Fibroblast of skin of back (primary cell): ENCODE measurements around the gene MYO10.
A peak's percentile ranks its signal among the peaks of the same experiment; 100 is the strongest.

Source experiments
- DNase-seq: peaks from one replicate; pipeline ENCODE4 v3.0.0-alpha.2; 2013

The MYO10 gene

GRCh38 chr5:16943846-16944678 is 8.0 kb upstream of the MYO10 start:
- DNase-seq = no peak

GRCh38 chr5:16937503-16938161 is 1.5 kb upstream of the MYO10 start:
- no peak for DNase-seq

GRCh38 chr5:16936989-16937438 is 926 bp upstream of the MYO10 start:
- DNase-seq = no peak

- peak; percentile 40 for DNase-seq
Measured at GRCh38 chr5:16935231-16936149, 598 bp downstream of the MYO10 start.

- DNase-seq = peak; percentile 42
Measured at GRCh38 chr5:16934677-16935153, 1.4 kb downstream of the MYO10 start.

- DNase-seq = peak; percentile 80
Measured at GRCh38 chr5:16934123-16934522, 2.0 kb downstream of the MYO10 start.

- DNase-seq = no peak
Measured at GRCh38 chr5:16933337-16933736, 2.8 kb downstream of the MYO10 start.

- DNase-seq = no peak
Measured at GRCh38 chr5:16932401-16932800, 3.7 kb downstream of the MYO10 start.

GRCh38 chr5:16931334-16932110 is 4.6 kb downstream of the MYO10 start:
- peak; percentile 17 for DNase-seq

GRCh38 chr5:16930496-16930895 is 5.6 kb downstream of the MYO10 start:
- DNase-seq = no peak

- DNase-seq = no peak
Measured at GRCh38 chr5:16929831-16930230, 6.3 kb downstream of the MYO10 start.

- no peak for DNase-seq
Measured at GRCh38 chr5:16929347-16929746, 6.7 kb downstream of the MYO10 start.

- no peak for DNase-seq
Measured at GRCh38 chr5:16927613-16928012, 8.5 kb downstream of the MYO10 start.

- no peak for DNase-seq
Measured at GRCh38 chr5:16926417-16926816, 9.7 kb downstream of the MYO10 start.

- no peak for DNase-seq
Measured at GRCh38 chr5:16924206-16924605, 11.9 kb downstream of the MYO10 start.

GRCh38 chr5:16922430-16922829 is 13.7 kb downstream of the MYO10 start:
- no peak for DNase-seq

GRCh38 chr5:16921211-16921610 is 14.9 kb downstream of the MYO10 start:
- DNase-seq = no peak

- DNase-seq = no peak
Measured at GRCh38 chr5:16920109-16920816, 15.8 kb downstream of the MYO10 start.

GRCh38 chr5:16918891-16919671 is 17.0 kb downstream of the MYO10 start:
- no peak for DNase-seq

GRCh38 chr5:16918156-16918555 is 17.9 kb downstream of the MYO10 start:
- DNase-seq = no peak
